HG02885 (cell line): Measurements from ENCODE around the gene VAT1L.

Experiments used
- ATAC-seq: cut with Tn5 transposase; IDR thresholded peaks from one replicate; pipeline ENCODE4 v1.9.1; 2021; ENCODE audit warnings: mild to moderate bottlenecking; ENCODE audit not compliant: unreplicated experiment, poor library complexity

The VAT1L gene

GRCh38 chr16:78025631-78026030, 237.3 kb downstream of the VAT1L start:
- no peak for ATAC-seq

DNA sequence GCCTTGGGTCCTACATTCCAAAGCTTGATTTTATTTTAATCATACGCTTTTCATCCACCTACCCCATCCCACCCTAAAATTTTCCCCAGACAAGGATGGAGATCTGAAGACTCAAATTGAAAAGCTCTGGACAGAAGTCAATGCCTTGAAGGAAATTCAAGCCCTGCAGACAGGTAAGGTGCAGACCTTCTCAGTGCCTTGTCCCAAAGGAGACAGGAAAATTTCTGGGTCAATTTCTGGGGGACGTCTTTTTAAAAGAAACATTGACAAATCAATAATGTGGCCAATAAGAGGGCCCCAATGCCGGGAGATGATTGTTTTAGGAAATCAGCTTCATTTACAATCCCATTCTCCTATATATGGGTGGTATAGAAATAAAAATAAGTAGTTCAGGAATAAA, 239.7 kb downstream of the VAT1L start:
- no peak for ATAC-seq
